ENCODE measurements around the gene SLC27A3.
"Not testable (repeated sequence)": the region's sequence is repeated elsewhere in the genome, so short reads cannot be mapped to it uniquely, and the experiment has no call there.

Gene SLC27A3

DNA sequence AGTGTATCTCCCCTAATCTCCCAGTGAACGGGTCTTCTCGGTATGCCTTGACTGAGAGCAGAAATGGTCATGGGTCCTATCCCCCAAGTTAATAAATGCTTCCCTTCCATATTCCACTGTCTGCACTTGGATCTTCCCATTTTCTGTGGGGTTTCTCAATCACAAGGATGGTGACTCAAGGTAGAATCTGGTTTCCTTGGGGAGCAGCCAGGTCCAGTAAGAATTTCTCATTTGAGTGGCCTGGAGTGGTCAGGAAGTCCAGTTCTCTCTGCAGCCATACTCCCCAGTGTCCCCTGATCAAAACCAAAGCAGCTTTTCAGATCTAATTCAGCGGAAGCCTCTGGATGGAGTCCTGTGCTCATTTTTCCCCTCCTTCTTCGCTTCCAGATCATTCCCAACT, 14.8 kb upstream of the SLC27A3 start:
- no peak for DNase-seq (ENCODE audit: low read depth in 2 of 2)

DNA sequence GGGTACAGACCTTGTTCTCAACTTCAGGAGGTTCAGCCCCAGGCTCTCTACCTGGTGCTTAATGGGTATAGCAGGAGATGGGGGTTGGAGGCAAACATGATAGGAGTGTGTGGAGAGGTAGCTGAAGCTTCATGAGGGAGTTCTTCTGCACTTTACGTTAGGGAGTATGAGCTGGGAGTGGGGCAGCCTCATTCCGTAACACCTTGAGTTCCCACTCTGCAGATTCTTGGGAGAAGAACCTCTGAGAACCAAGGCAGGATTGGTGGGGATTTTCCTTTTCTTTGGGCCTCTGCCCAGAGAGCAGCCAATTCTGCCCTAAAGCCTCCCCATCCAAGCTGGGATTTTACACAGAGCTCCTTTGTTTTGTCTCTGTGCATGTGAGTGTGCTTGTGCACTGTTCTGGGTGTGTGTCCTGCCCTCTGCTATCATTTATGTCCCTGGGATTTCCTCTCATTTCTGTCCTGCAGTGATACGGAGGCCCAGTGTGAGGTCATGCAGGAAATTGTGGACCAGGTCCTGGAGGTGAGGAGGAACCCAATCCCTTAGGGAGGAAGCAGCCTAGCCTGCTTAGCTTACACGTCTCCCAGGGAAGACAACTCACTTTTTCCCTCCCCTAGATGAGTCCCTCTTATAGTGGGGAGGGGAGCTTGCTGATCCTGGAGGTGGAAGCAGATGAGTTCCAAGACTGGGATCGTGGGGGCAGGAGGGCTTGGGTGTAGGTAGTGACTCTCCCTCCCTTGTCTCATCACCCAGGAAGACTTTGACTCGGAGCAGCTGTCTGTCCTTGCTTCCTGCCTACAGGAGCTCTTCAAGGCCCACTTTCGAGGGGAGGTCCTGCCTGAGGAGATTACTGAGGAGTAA, 11.6 kb upstream of the SLC27A3 start:
- DNase-seq (ENCODE audit: low read depth in 2 of 2), result no peak

DNA sequence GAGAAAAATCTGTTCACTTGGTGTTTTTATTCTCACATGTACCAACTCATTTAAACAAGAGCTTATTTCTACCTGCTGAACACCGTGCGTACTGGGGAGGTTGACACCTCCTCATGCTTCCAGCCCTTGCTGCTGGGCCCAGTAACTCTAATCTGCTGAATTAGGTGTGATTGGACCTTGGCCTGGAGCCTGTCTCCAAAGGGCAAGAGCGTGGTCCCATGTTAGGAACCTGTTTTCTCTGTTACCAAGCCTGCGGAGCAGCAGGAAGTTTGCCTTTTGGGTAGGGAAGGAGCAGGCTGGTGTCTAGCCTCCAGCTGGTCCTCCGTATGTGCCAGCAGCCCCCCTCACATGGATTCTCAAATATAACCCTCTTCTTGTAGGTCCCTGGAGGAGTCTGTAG, 10.9 kb upstream of the SLC27A3 start:
- DNase-seq (ENCODE audit: low read depth in 2 of 2), result no peak

DNA sequence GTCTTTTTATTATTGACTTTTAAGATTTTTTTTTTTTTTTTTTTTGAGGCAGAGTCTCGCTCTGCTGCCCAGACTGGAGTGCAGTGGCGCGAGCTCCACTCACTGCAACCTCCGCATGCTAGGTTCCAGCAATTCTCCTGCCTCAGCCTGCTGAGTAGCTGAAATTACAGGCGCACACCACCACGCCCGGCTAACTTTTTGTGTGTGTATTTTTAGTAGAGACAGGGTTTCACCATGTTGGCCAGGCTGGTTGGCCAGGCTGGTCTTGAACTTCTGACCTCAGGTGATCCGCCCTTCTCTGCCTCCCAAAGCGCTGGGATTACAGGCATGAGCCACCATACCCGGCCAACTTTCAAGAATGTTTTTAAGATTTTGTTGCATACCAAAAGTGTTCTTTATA, 8.5 kb upstream of the SLC27A3 start:
- not testable (repeated sequence) for DNase-seq (ENCODE audit: low read depth in 2 of 2)

DNA sequence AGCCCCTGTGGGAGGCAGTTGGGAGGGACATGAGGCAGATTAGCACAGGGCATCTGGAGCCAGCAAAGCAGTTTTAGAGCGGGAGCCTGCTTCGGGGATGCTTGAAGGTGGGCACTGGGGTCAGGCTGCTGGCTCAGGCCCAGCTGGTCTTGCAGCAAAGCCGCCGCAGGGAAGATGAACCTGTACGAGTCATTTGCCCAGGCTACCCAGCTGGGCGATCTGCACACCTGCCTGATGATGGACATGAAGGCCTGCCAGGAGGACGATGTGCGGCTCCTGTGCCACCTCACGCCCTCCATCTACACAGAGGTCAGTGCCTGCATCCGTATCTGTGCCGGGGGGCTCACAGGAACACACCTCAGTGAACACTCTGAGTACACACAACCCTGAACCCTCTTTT, 7.7 kb upstream of the SLC27A3 start:
- DNase-seq (ENCODE audit: low read depth in 2 of 2), result no peak

DNA sequence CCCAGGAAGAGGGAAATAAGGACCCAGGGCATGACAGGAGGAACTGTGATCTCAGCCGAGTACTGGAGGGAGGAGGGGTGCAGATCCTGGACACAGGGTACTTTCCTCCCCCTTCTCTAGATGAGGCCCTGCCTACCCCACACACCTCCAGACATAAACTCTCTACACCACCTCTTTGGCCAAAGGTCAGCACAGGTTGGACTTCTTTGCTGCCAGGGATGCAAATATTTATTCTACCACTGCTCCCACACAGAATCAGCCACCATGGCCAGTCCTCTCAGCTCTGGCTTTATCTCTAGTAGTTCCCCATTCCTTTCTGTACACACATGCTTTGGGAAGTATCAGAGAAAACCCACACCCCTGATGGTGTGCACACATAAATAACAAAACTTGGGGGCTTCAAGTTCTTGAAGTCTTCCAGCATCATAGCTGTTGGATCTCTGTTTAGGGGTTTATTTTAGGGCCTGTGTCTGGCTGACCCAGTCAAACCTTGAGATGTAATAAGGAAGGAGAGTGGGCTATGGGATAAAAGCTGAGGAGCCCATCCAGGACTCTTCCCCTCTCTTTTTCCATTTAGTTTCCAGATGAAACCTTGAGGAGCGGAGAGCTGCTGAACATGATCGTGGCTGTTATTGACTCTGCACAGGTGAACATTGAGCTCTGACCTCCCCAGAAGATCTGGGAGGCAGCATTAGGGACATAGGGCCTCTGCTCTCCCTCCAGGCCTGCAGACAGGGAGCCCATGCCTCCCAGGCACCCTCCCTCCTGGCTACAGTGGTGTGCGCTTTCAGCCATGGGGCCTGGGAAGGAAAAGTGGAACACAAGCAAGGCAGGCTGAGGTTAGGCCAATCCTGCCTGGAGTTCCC, 6.7 kb upstream of the SLC27A3 start:
- DNase-seq (ENCODE audit: low read depth in 2 of 2), result no peak

DNA sequence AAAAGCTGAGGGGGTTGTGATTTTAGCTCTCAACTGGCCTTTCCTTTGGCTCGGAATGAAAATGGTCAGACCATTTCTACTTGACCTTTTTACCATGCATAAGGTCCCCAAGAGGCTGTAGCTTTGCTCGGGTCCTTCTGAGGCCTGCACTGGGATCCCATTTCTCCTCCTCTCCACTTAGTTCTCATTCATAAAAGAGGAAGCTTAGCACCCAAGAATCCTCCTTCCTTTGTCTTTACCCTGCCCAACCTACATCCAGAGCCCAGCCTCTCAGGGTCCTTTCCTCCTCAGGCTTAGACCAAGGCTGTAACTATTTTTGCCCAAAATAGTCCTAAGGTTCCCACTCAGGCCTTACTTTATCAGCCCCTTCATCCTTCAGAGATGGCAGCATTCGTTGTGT, 6.0 kb upstream of the SLC27A3 start:
- no peak for DNase-seq (ENCODE audit: low read depth in 2 of 2)

DNA sequence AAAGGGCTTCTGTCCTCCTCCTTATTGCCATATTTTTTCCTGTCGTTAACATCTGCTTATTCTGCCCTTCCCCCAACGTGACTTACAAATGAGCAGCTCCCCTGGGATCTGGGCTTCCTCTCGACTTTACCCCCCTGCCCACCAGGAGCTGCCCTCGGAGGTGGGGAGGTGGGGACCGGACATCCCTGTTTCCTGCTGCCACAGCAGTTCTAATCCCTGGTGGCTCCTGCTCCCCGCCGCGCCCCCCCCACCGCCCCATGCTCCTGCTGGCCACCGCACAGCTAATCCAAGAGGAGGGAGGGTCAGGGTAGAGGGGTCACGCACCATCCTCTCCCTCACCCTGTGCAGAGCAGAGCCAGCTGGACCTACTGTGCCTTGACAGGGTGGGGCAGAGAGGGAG, 4.4 kb upstream of the SLC27A3 start:
- DNase-seq (ENCODE audit: low read depth in 2 of 2), result no peak

DNA sequence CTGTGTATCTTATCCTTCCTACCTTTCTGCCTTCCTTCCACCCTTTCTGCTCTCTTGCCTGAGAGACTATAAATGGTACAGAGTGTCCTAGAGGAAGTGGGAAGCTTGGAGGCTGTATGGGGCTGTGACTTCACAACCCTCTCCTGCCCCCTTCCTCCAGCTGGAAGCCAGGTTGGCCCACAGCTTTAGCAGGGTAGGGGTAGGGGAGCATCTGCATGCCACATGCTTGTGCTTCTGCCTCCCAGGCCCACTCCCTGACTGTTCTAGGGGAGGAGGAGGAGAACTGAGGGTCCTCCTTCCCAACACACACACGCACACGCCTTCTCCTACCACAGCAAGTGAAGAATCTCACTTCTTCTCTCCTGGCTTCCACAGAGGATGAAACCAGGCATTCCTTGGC, 3.9 kb upstream of the SLC27A3 start:
- no peak for DNase-seq (ENCODE audit: low read depth in 2 of 2)

DNA sequence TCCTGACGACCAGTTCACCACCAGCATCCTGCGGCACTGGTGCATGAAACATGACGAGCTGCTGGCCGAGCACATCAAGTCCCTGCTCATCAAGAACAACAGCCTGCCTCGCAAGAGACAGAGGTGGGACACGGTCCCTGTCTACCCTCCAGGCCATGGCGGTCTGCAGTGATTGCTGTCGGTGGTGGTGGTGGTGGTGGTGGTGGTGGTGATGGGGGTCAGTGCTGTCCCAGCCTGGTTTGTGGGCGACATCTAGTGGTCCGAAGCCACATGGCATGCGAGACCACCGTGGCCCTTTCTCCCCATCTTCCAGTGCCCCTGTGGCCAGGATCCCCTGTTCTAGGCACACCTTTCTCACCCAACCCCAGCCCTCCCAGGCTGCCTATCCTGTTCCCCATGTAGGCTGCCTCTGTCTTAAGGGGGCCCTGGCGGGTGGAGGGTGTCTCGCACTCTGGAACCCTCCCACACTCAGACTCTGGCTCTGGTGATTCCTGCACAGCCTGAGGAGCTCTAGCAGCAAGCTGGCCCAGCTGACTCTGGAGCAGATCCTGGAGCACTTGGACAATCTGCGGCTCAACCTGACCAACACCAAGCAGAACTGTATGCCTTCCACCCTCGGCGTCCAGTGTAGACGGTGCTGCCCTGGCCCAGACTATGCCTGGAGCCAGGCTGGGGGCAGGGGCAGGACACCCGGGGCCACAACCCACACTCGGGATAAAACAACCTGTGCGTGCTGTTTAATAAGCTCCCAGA, 3.2 kb upstream of the SLC27A3 start:
- DNase-seq (ENCODE audit: low read depth in 2 of 2), result no peak

DNA sequence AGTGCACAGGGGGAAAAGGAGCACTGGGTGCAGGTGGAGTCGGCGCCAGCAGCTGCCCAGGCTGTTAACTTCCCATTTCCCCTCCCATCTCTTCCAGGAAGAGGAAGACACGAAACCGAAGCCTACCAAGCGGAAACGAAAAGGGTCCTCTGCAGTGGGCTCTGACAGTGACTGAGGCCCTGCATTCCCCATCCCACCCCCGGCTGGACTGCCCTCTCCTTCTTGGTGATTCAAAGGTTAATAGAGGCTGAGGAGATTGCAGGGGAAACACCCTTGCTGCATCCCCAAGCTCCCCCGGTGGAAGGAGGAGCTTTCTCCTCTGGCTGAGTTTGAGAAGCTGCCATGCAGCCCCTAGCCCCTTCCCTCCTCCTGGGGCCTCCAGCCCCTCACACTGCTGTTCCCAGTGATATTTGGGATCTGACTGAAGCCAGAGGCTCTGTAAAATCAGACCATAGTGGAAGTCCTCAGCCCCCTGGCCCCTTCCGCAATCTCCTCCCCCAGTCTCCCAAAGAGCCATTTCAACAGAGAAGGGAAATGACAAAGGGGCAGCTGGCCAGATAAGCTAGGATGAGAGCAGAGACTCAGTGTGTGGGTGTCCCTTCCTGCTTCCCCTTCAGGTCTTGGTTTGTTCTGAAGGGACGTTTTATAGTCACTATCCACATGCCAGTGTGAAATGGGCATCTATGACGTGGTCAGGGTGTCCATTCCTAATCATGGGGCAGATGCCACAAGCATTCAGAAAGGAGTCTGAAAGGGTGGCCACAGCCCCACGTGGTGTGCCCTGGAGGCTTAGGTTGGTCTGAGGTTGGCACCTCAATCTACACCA, 1.9 kb upstream of the SLC27A3 start:
- DNase-seq (ENCODE audit: low read depth in 2 of 2), result no peak

DNA sequence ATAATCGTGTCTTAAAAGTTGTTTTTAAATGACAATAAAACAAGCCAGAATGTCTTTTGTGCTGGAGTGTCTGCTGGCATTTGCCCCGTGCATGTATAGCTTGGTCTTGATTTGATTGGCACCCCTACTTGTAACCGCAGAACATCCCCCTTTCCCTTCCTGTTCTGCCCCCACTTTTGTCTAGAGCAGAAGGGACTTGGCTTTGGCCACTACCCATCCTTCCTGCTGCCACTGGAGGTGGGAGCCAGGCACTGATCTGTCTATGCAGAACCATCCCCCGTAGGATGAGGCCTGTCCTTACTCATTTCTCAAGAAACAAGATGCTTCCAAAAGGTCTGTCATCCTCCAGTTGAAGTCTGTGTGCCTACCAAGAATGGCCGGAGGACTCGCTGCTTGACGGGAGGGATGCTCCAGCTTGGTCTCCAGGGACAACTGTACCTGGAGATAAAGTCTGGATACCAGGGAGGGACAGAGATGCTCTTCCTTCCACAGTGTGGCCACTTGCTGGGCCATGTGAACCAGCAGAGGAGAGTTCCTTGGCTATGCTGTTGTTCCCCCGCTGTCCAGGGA, 1.1 kb upstream of the SLC27A3 start:
- no peak for DNase-seq (ENCODE audit: low read depth in 2 of 2)

DNA sequence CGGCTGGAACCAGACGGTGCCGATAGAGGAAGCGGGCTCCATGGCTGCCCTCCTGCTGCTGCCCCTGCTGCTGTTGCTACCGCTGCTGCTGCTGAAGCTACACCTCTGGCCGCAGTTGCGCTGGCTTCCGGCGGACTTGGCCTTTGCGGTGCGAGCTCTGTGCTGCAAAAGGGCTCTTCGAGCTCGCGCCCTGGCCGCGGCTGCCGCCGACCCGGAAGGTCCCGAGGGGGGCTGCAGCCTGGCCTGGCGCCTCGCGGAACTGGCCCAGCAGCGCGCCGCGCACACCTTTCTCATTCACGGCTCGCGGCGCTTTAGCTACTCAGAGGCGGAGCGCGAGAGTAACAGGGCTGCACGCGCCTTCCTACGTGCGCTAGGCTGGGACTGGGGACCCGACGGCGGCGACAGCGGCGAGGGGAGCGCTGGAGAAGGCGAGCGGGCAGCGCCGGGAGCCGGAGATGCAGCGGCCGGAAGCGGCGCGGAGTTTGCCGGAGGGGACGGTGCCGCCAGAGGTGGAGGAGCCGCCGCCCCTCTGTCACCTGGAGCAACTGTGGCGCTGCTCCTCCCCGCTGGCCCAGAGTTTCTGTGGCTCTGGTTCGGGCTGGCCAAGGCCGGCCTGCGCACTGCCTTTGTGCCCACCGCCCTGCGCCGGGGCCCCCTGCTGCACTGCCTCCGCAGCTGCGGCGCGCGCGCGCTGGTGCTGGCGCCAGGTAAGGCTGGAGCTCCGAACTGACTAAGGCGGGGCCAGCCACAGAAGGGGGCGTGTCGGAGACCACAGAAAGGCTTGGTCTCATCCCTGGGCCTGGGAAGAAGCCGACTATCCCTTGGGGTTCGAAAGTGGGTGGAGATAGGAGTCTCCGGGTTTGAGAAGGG, 486 bp downstream of the SLC27A3 start:
- DNase-seq (ENCODE audit: low read depth in 2 of 2), result peak; percentile 31 to 34

DNA sequence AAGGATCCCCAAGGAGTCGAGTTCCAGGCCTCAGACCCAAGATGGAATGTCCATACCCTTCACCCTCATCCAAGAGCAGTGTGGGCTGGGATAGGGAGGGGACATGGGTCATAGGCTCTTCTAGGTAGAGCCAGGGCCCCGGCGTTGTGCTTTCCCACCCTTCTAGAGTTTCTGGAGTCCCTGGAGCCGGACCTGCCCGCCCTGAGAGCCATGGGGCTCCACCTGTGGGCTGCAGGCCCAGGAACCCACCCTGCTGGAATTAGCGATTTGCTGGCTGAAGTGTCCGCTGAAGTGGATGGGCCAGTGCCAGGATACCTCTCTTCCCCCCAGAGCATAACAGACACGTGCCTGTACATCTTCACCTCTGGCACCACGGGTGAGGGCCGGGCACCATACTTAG, 1.1 kb downstream of the SLC27A3 start:
- no peak for DNase-seq (ENCODE audit: low read depth in 2 of 2)

DNA sequence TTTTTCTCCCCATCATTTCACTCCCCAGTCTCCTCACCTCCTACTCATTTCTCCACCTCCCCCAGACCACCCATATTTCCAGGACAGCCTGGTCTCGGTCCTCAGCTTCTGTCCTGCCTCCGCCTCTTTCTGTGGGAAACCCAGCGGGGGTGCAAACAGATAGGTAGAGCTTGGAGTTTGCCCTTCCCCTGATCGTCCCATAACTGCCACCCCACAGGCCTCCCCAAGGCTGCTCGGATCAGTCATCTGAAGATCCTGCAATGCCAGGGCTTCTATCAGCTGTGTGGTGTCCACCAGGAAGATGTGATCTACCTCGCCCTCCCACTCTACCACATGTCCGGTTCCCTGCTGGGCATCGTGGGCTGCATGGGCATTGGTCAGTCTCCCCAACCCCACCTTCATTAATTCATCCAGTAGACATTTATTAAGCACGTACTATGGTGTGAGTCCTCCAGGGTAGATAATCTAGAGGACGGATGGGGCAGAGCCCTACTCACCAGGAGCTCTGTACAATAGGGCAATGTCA, 1.7 kb downstream of the SLC27A3 start:
- no peak for DNase-seq (ENCODE audit: low read depth in 2 of 2)

DNA sequence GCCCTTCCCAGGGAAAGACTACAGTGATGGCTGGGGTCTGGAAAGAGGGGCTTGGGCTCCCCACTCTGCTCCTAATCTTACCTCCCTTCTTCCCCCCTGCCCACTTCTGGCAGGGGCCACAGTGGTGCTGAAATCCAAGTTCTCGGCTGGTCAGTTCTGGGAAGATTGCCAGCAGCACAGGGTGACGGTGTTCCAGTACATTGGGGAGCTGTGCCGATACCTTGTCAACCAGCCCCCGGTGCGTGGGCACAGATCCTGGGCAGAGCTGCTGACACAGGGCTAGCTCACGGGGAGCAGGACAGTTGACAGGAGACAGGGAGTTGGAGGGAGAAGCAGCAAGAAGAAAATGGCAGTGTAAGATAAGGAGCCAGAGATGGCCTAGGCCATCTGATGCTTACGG, 2.4 kb downstream of the SLC27A3 start:
- no peak for DNase-seq (ENCODE audit: low read depth in 2 of 2)

DNA sequence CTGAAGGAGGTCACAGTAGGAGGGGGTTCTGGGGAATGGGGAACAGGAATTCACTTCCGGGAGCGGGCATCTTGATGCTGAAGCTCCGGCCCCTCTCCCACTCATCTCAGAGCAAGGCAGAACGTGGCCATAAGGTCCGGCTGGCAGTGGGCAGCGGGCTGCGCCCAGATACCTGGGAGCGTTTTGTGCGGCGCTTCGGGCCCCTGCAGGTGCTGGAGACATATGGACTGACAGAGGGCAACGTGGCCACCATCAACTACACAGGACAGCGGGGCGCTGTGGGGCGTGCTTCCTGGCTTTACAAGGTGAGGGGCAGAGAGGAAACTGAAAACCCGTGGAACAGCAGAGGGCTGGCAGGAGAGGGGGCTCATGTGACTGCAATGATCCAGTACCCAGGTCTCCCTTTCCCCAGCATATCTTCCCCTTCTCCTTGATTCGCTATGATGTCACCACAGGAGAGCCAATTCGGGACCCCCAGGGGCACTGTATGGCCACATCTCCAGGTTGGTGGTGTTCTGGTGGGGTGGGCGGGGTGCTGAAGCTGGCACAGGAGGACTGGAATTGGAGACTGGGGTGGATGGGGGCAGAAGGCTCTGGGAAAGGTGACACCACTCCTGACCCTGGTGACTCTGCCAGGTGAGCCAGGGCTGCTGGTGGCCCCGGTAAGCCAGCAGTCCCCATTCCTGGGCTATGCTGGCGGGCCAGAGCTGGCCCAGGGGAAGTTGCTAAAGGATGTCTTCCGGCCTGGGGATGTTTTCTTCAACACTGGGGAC, 3.0 kb downstream of the SLC27A3 start:
- DNase-seq (ENCODE audit: low read depth in 2 of 2), result no peak

DNA sequence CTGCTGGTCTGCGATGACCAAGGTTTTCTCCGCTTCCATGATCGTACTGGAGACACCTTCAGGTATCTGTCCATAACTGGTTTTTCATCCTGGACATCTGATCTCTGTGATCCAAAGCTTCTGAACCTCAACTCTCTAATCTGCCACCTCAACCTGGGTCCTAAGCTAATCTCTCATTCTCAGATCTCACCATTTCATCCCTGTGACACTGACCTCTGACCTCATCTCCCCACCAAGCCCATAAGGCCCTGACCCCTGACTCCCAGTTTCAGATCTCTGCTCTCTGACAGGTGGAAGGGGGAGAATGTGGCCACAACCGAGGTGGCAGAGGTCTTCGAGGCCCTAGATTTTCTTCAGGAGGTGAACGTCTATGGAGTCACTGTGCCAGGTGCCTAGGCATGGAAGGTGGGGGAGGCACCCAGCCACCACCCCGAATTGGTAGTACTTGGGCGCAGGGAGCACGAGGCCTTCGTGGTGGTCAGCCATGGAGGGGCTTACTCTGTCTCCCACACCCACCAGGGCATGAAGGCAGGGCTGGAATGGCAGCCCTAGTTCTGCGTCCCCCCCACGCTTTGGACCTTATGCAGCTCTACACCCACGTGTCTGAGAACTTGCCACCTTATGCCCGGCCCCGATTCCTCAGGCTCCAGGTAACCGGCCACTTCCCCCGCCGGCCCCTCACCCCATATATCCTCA, 3.8 kb downstream of the SLC27A3 start:
- DNase-seq (ENCODE audit: low read depth in 2 of 2), result no peak
